ENCODE results near the gene RANBP9. TPM values are rescaled to one million over a fixed set of nuclear protein-coding genes. Genes with fewer than 3 reads are reported as not detected.

Gene RANBP9
- total RNA-seq, 1 experiment from 2014 or later, result 44.5 TPM

DNA sequence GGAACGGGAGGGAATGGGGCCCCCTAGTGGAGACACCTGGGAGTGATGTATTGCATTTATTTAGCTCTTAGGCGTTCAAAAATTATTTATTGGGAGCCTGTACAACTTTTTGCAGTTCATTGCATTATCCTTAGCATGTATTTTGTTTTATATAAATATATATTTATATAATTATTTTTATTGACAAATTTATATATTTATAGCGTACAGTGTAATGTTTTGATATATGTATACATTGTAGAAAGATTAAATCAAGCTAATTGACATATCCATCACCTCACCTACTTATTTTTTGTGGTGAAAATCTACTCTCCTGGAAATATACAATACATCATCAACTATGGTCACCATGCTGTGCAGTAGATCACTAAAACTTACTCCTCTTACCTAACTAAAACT lies 136.3 kb downstream of the RANBP9 start:
- no peak for DNase-seq (ENCODE audit: low read depth, low spot score)
- BruUV-seq (replicated peaks), result no TSS peak
- in situ Hi-C loops (cut with HindIII; ENCODE audit: low pct_unique_long_range_greater_than_20kb, low sequenced_read_pairs) (no loop called here), intact Hi-C loops (cut with micrococcal nuclease; ENCODE audit: unreplicated experiment) (loop anchor here (10.0 kb wide), 1 partner anchor 241 kb away; no protein-coding TSS in a partner anchor)
- no peak for ATAC-seq
- Histone ChIP-seq H3K4me3 (ENCODE audit: low read depth in 2 of 2, low read length in 2 of 2) (peak overlapping the region; percentile 73 to 88), H3K9me3 (ENCODE audit: control insufficient read depth, insufficient read depth, low read depth, low read length) (no peaks in the 10 kb centered on the region), H3K4me1 (ENCODE audit: control insufficient read depth, insufficient read depth, low read length) (peaks cover 11% of the 10 kb centered on the region; the same call in 1 of the 2 replicates), H3K36me3 (ENCODE audit: control insufficient read depth, insufficient read depth, low read length) (no peaks in the 10 kb centered on the region), H3K27me3 (ENCODE audit: control insufficient read depth, insufficient read depth, low read length) (no peaks in the 10 kb centered on the region), H3K27ac (ENCODE audit: low read length) (peak overlapping the region; percentile 90)
- no peak for TF ChIP-seq SIN3A (IDR thresholded peaks at IDR 0.05; ENCODE audit: borderline replicate concordance, insufficient read depth, low read depth, low read length)
- no peak for TF ChIP-seq TCF7L2 (IDR thresholded peaks at IDR 0.05; ENCODE audit: low read depth, low read length)
- TF ChIP-seq REST (IDR thresholded peaks at IDR 0.05; ENCODE audit: insufficient read depth in 1 of 2, low read depth in 2 of 2, low read length in 1 of 2), result no peak
- TF ChIP-seq CTCF (IDR thresholded peaks at IDR 0.05), result no peak; the same call in none of the 2 replicates
- no peak for TF ChIP-seq POLR2AphosphoS5 (IDR thresholded peaks at IDR 0.05; ENCODE audit: low read depth, low read length)
- CTCF ChIA-PET, result no interaction called here
- POLR2A ChIA-PET, result interaction anchor here (0.6 to 0.9 kb wide), 2 partner anchors 39 to 248 kb away, joined by 3 to 9 read pairs; no protein-coding TSS in a partner anchor

DNA sequence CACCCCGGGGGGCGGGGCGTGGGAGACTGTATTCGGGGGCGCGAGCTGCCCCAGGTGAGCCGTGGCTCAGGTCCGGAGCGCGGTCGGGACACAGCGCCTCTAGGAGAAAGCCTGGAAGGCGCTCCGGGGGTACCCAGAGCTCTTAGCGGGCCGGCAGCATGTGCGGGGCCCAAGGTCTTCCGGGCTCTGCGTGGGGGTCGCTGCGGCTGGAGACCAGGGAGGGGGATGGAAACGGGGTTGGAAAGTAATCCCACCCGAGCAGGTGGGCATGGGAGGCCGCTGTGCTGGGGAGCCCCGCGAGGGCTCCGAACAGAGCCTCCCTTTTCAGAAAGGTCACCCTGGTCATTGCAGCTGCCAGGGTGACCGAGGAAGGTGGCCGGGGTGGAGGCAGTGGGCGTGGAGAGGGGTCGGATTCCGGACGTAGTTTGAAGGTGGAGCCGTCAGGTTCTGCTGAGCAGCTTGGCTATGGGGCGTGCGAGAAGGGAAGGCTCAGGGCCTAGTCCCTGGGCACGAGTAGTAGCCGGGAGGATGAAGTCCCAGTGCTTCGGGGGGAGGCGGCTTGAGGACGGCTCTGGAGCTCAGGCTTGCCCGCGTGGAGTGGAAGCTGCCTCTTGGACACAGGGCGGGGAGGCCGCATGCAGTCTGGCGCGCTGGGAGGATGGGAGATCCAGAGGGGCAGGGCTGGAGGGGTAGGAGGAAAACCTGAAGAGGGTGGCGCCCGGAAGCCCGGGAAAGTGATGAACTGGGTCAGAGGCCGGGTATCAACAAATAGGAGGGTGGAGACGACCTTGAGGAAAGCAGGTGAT lies 136.9 kb downstream of the RANBP9 start, which contains the start of gene SIRT5:
Gene SIRT5 (plus strand): TSS at position 31 of the 806 bp plus-strand sequence. CDS start 9,510 bp downstream, outside the sequence.
- in situ Hi-C loops (cut with HindIII; ENCODE audit: low pct_unique_long_range_greater_than_20kb, low sequenced_read_pairs) (no loop called here), intact Hi-C loops (cut with micrococcal nuclease; ENCODE audit: unreplicated experiment) (loop anchor here (10.0 kb wide), 1 partner anchor 240 kb away; no protein-coding TSS in a partner anchor)

More for the DNA sequence above, 136.9 kb downstream of the RANBP9 start, which contains the start of gene SIRT5:
- peak; percentile 94 for ATAC-seq
- no peaks in the 10 kb centered on the region for H3K9me3 ChIP-seq (ENCODE audit: control insufficient read depth, insufficient read depth, low read depth, low read length)
- peak; percentile 86; the same call in 1 of the 2 replicates for TF ChIP-seq CTCF (IDR thresholded peaks at IDR 0.05)
- peak; percentile 50; the same call in 1 of the 2 replicates for TF ChIP-seq SIN3A (IDR thresholded peaks at IDR 0.05; ENCODE audit: borderline replicate concordance, insufficient read depth, low read depth, low read length)
- no peak for TF ChIP-seq REST (IDR thresholded peaks at IDR 0.05; ENCODE audit: insufficient read depth in 1 of 2, low read depth in 2 of 2, low read length in 1 of 2)
- no peak for TF ChIP-seq TCF7L2 (IDR thresholded peaks at IDR 0.05; ENCODE audit: low read depth, low read length)
- TF ChIP-seq POLR2AphosphoS5 (IDR thresholded peaks at IDR 0.05; ENCODE audit: low read depth, low read length), result peak; percentile 76
- peak within 1 kb of the TSS; percentile 90 for H3K27ac ChIP-seq (ENCODE audit: low read length)
- H3K4me3 ChIP-seq (ENCODE audit: low read depth in 2 of 2, low read length in 2 of 2), result peak within 1 kb of the TSS; percentile 73 to 88
- peak; percentile 68 for DNase-seq (ENCODE audit: low read depth, low spot score)
- ChIA-PET POLR2A (interaction anchor here (0.6 to 0.9 kb wide), 3 partner anchors 15 to 248 kb away, joined by 3 to 9 read pairs (median 3); no protein-coding TSS in a partner anchor), CTCF (interaction anchor here (0.6 to 1.1 kb wide), 2 partner anchors 239 to 663 kb away, joined by 3 to 5 read pairs; no protein-coding TSS in a partner anchor)
- H3K4me1 ChIP-seq (ENCODE audit: control insufficient read depth, insufficient read depth, low read length), result peaks cover 11% of the 10 kb centered on the region; the same call in 1 of the 2 replicates
- BruUV-seq (replicated peaks), result no TSS peak
- no peaks in the 10 kb centered on the region for H3K36me3 ChIP-seq (ENCODE audit: control insufficient read depth, insufficient read depth, low read length)
- H3K27me3 ChIP-seq (ENCODE audit: control insufficient read depth, insufficient read depth, low read length), result no peaks in the 10 kb centered on the region

All from Panc1 (cell line).